Kasumi-1 (cell line): ENCODE results near the gene CBLN3.

Experiments used
- DNase-seq, 2 experiments: peaks; one replicate each; lab custom pipeline; 2025; lab: John Stamatoyannopoulos, UW

Gene CBLN3

DNA sequence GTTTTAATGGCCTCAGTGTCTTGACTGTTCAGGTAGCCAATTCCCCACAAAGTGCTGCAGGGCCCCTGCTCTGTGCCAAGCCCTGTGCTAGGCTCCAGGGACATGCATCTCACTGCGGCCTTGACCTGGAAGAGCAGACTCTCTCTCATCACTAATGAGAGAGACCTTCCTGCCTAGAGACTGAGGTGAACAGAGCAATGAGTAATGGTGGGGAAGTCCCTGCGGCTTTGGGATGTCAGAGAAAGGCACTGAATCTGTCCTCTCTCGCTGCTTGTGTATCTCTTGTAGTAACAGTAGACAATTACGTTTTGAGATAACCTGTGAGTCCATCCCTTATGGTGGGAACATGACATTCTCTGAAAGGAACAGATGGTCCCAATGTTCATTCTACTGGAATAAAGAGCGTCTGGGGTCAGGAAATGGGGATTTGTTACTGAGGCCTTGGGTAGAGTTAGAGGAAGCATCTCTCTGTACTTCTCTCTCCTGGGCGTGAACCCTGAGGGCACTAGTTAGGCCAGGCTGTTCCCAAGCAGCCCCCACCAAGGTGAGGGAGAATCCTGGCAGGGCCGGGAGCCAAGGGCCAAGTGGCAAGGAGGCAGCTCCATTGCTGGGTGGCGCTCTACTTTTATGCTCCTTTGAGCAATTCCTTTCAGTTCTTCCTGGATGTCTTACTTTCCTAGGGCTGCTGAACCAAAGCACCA lies 48.0 kb downstream of the CBLN3 start:
- no peak for DNase-seq

DNA sequence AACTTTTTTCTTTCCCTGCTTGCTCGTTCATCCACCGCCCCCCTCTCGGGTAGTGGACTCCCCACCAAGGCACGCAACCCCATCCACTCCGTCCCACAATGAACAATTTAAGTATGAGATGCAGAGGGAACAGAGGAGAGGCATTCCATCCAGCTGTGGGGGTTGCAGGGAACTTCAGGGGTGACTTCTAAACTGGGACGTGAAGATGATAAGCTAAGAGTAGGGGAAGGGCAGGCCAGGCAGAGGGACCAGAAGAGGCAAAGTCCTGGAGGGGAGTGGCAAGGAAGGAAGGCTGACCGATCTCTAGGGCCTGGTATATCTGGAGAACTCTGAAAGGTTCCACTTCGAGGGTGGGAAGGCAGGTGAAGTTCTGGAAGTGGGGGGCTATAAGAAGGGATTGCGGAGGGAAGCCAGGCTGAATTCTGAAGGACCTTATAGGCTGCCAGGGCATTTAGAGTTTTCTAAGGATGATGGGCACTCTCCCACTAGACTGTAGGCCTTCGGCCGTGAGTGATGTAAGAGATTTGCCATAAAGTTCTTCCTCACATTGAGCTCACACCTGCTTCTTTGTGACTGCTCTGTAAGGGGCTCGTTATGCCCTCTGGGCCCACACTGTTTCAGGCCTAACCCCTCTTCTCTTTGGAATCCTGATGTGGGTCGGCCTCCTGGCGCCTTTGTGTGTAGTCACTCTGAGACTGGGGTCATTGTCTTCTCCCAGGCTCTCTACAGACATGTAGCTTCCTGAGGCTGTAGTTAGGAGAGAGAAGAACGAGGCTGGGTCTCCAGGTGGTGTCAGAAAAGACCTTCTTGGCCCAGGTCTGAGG lies 49.3 kb downstream of the CBLN3 start:
- DNase-seq, result no peak

DNA sequence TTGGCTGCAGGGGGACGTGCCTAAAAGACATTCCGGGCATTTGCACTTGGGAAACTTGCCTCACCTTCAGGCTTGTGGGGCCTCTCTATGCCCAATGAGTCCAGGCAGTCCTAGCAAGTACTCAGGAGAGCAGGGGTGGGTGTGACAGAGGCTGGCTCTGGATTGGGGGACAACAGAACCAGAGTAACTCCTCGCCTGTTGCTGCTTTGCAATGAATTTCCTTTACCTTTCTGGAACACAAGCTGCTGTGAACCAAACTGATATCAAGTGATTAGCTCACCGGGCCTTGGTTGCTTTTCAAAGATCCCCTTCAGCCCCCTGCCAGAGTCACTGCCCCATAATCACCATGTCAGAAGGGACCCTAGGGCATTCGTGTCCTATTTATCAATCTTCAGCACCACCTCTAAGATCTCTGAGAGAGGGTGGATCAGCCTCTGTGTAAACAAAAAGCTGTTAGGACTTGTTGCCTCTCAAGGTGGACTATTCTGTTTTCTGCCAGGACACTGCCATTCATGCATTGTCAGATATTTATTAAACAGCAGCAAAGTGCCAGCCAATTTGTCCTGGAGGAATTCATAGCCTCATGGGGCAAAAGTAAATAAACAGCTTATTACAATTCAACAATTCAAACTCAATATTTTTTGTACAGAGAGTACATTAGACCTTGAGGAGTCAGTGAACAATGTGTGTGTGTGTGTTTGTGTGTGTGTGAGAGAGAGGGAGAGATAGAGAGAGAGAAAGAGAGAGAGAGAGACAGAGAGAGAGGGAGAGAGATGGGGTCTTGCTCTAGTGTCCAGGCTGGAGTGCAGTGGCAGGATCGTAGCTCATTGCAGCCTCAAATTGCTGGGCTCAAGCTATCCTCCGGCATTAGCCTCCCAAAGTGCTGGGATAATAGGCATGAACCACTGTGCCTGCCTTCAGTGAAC lies 50.2 kb downstream of the CBLN3 start:
- no peak for DNase-seq

GRCh38 chr14:24378327-24378726 lies 51.1 kb downstream of the CBLN3 start:
- DNase-seq, result no peak

GRCh38 chr14:24377657-24378056 lies 51.8 kb downstream of the CBLN3 start:
- no peak for DNase-seq

GRCh38 chr14:24377126-24377525 lies 52.3 kb downstream of the CBLN3 start:
- DNase-seq, result no peak
